Measurements from ENCODE around the gene IPO11.
"Not testable (repeated sequence)": the region's sequence is repeated elsewhere in the genome, so short reads cannot be mapped to it uniquely, and the experiment has no call there.

IPO11 gene

DNA sequence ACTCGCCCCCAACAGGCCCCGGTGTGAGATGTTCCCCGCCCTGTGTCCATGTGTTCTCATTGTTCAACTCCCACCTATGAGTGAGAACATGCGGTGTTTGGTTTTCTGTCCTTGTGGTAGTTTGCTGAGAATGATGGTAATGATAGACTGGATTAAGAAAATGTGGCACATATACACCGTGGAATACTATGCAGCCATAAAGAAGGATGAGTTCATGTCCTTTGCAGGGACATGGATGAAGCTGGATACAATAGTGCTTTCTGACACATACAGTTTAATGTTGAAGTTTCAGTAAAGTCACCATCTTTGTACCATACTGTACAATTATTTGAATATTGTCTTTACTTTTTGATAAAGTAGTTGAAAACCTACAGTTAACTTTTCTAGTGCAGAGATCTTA is 96.2 kb downstream of the IPO11 start:
- in situ Hi-C loops (cut with MboI; ENCODE audit: low sequenced_read_pairs), result not testable (repeated sequence)

DNA sequence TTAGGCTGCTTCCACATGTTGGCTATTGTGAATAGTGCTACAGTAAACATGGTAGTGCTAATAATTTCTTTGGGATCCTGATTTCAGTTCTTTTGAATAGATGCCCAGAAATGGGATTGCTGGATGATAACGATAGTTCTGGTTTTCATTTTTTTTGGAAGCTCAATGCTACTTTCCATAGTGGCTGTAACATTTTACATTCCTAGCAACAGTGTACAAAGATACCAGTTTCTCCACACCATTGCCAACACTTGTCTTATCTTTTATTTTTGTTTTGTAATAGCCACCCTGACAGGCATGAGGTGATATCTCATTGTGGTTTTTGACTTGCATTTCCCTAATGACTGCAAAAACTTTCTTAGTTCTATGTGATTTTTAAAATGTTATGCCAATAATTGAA is 97.2 kb downstream of the IPO11 start:
- in situ Hi-C loops (cut with MboI; ENCODE audit: low sequenced_read_pairs), result no loop called here

DNA sequence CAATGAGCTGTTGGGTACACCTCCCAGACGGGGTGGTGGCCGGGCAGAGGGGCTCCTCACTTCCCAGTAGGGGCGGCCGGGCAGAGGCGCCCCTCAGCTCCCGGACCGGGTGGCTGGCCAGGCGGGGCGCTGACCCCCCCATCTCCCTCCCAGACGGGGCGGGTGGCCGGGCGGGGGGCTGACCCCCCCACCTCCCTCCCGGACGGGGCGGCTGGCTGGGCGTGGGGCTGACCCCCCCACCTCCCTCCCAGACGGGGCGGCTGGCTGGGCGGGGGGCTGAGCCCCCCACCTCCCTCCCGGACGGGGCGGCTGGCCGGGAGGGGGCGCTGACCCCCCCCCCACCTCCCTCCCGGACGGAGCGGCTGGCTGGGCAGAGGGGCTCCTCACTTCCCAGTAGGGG is 100.5 kb downstream of the IPO11 start:
- in situ Hi-C loops (cut with MboI; ENCODE audit: low sequenced_read_pairs), result not testable (repeated sequence)

DNA sequence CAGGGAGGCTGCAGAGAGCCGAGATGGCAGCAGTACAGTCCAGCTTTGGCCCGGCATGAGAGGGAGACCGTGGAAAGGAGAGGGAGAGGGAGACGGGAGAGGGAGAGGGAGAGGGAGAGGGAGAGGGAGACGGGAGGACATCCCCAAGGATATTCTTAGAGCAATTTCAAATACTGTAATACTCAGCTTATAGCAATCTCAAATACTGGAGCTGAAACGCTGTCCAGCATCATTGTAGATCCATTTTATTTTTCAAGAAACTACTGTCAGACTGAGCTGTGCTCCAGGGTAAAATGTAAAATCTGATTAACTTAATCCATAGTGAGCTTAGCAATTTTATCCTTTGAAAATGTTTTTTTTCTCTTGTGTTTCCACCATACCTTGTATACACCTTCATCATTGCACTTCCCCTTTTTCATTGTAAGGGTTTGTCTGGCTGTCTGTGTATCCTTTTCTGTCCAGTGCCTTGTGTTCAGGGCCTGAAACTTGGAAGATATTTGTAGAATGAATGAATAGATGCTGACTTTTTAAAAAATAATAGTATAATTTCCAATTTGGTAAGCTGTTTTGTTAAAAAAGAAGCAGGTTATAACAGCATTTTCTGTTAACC is 102.1 kb downstream of the IPO11 start:
- in situ Hi-C loops (cut with MboI; ENCODE audit: low sequenced_read_pairs), result no loop called here

DNA sequence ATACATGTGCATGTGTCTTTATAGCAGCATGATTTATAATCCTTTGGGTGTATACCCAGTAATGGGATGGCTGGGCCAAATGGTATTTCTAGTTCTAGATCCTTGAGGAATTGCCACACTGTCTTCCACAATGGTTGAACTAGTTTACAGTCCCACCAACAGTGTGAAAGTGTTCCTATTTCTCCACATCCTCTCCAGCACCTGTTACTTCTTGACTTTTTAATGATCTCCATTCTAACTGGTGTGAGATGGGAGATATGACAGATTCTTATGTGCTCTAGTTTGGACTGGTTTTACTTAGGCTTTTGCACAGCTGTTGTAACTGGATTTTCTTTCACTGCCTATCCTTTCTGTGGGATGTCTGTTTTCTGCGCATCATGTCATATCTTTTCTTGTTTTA is 108.2 kb downstream of the IPO11 start:
- in situ Hi-C loops (cut with MboI; ENCODE audit: low sequenced_read_pairs), result not testable (repeated sequence)

DNA sequence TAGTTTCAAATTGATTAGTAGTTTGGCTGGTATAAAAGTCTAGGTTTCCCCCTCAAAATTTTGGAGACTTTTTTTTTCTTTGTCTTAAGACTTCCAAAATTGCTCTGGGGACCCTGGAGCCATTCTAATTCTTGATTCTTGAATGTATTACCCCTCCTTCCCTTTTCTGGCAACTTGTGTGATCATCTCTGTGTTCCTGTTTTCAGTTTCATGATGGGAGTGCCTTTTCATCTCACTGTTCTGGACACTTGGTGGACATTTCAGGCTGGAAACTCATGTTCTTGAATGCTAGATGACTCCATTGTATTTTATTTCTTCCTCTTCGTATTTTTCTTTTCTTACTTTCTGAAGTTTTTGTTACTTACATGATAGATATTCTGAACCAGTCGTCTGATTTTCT is 108.8 kb downstream of the IPO11 start:
- in situ Hi-C loops (cut with MboI; ENCODE audit: low sequenced_read_pairs), result no loop called here

DNA sequence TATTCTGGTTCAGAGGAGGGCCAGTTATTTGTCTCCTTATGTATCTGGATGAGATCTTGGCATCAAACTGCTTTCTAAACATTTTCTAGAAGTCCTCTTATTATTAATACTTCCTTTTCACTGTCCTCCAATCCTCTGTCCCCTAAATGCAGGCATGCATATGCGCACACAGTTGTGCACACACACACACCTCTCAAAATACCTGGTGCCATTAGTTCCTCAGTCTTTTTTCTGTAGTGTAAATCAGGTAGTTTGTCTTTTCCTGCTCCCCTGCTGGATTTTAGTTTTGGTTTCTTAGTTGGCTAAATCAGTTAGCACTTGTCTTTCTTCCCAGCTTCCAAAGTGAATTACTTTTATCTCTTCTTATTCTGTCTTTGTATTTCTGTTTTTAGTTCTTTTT is 110.2 kb downstream of the IPO11 start:
- in situ Hi-C loops (cut with MboI; ENCODE audit: low sequenced_read_pairs), result no loop called here

DNA sequence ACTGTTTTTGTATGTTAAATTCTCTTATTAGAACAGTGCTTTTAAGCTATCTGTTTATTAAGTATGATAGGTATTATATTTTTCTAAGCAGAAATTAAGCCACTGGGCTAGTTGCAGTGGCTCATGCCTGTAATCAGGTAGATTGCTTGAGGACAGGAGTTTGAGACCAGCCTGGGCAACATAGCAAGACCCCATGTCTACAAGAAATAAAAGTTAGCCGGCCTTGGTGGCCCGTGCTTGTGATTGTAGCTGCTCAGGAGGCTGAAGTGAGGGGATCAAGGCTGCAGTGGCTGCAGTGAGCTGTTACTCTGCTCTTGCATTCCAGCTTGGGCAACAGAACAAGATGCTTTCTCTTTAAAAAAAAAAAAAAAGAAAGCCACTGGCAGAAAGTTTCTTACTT is 121.0 kb downstream of the IPO11 start:
- in situ Hi-C loops (cut with MboI; ENCODE audit: low sequenced_read_pairs), result no loop called here

DNA sequence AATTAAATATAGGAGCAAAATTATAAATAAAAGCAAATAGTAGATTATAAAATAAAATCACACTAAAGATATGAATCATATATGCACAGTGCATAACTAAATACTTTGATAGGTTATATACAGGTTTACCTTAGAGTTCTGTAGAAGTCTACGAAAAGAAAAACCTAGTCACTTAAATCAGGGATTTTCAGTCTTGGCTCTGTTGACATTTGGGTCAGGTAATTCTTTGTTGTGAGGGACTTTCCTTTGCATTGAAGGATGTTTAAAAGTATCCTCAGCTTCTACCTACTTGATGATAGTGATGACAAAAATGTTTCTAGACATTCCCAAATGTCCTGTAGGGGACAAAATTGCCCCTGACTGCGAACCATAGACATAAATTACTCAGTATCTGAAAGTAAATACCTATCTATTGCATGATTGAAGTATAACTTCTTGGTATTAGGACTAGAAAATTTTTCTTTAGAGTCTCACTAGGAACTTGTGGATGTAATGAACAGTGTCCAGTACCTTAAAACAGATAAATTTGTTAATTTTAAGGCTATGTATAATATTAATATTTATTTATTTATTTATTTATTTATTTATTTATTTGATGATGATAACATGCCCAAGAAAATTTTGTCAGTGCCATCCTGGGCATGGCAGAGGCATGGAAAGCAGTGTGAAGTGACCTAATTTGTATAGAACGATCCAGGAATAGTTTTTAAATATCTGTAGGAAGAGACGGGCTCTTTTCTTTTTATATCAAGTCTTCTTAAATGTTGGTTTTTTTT is 122.1 kb downstream of the IPO11 start:
- in situ Hi-C loops (cut with MboI; ENCODE audit: low sequenced_read_pairs), result no loop called here

DNA sequence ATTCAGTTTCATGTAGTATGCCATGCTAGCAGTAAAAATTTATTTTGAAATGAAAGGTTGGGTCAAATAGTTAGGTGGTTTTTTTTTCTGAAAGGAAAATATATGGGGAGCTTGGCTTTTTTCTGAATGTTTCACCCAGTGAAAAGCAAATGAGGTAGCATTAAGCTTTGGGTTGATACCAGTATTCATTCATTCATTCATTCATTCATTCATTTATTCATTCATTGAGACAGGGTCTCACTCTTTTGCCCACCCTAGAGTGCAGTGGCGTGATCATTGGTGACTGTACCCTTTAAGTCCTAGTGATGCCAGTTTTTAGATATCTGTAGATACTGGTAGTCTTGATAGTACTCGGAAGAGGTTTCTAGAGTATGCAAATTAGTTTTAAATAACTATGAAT is 123.7 kb downstream of the IPO11 start:
- in situ Hi-C loops (cut with MboI; ENCODE audit: low sequenced_read_pairs), result no loop called here

DNA sequence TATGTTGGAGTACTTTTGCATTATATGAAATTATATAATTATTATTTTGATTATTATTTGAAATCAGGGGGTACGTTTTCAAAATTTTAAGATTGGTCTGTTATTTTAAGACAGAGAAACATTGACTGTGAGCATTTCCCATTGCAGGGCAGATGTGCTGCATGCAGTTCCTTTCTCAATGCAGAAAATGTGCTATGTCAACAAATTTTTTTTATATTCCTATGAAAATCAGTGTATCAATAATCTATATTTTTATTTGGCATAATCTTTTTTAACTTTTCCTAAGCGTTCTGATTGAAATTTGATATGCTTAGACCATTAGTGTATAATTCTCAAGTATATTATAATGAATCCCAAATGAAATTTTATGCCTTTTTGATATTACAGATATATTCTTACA is 124.2 kb downstream of the IPO11 start:
- in situ Hi-C loops (cut with MboI; ENCODE audit: low sequenced_read_pairs), result no loop called here

DNA sequence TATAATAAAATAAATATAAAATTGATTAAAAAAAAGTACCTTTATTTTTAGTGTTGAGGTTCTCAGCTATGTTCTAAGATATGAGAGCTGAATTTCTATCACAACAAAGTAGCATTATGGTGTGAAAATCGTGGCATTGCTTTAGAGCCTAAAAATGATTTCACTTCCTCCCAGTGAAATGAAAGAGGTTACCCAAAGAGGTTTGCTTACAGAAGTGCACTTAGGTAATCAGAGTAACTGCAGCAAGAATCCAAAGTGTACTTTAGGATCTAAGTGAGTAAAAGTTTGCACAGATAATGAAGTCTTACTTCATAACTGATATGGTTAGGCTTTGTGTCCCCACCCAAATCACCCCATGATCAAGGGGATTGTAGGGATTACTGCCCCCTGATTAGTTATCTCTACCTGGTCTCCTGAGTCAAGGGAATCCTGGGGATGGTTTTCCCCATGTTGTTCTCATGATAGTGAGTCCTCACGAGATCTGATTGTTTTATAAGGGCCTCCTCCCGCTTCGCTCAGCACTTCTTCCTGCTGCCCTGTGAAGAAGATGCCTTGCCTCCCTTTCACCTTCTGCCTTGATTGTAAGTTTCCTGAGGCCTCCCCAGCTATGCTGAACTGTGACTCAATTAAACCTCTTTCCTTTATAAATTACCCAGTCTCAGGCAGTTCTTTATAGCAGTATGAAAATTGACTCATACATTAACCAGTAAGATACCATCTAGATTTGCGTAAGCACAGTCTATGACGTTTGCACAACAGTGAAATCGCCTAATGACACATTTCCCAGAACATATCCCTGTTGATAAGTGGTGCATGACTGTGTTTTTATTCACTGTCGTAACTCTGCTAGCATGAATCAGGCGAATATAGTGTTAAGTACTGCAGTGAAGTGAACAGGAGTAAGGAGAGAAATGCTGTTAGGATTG is 125.7 kb downstream of the IPO11 start:
- in situ Hi-C loops (cut with MboI; ENCODE audit: low sequenced_read_pairs), result no loop called here

DNA sequence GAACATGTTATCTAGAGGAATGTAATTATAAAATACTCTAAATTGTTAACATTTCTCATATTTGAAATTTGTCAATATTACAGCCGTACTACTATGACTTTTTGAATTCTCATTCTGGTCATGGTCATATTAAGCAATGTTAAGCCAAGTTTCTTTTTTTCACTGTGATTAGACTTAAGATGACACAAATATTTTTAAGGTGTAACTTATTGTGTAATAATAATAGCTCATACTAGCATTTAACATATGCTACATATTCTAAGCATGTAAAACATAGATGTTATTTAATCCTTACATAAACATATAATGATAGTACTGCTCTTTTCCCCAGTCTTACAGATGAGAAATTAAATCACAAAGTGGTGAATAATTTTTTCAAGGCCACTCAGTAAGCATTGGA is 130.2 kb downstream of the IPO11 start:
- in situ Hi-C loops (cut with MboI; ENCODE audit: low sequenced_read_pairs), result no loop called here

DNA sequence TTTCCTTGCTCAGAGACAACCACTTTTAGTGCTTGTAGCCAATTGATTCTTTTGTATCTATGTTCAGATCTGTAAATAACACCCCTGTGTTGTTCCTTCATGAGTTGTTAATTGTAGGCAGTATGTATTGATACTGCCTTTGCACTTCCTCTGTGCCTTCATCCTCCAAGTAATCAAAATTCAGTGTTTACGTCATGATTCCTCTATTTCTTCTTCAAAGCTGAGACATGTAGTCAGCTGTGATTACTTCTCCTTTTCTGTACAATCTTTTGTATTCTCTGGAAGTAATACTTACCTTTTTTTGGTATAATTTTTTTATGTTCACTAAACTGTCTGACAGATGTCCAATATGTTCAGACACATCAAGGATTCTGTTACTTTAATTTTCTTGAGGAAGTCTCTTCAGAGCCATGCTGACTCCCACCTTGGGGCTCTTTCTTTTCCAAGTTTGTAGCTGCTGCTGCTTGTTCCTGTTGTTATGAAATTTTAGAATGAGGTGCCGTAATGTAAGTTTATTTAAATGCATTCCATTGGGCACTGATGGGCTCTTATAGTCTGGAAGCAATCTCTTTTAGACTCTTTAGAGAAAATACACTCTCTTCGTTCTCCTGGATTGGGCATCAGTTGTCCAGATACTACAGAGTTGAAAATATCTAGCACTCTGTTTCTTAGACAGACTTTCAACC is 135.5 kb downstream of the IPO11 start:
- in situ Hi-C loops (cut with MboI; ENCODE audit: low sequenced_read_pairs), result no loop called here

DNA sequence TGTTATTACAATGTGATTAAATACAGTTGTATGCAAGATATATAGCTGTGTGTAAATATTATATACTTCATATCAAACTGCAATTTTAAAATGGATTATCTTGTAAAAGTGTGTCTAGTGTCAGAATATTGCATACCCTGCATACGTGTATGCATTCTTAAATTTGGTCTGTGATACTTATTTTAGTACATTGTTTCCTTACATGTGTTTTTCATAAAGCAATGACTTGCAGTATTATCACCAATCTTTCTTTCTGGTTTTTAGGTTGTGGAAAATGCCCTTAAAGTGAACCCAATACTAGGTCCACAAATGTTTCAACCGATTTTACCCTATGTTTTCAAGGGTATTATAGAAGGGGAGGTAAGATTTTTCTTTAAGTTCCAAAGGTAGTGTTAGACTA is 137.5 kb downstream of the IPO11 start:
- in situ Hi-C loops (cut with MboI; ENCODE audit: low sequenced_read_pairs), result no loop called here

DNA sequence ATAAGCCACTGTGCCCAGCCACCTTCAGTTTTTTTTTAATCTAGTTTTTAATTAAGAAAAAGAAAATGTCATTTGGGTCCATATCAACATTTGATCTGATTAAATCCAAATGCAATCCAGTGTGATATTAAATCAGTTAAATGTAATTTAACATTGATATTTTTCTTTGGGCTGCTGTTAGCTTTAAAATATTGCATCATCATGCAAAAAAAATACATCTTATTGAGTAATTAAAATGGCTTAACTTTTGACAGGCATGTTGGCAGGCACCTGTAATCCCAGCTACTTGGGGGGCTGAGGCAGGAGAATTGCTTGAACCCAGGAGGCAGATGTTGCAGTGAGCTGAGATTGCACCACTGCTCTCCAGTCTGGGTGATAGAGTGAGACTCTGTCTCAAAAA is 143.4 kb downstream of the IPO11 start:
- in situ Hi-C loops (cut with MboI; ENCODE audit: low sequenced_read_pairs), result no loop called here

DNA sequence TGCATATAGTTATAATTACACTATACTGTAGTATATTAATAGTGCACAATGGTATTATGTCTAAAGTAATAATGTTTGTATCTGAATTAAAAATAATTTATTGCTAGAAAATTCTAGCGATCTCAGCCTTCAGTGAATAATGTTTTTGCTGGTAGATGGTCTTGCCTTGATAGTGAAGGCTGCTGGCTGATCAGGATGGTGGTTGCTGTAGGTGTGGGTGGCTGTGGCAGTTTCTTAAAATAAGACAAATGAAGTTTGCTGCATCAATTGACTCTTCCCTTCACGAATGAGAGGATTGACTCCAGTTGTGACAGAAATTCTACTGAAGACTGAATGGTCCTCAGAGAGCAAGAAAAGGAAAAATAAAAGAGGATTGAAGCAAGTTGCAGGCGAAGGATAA is 146.4 kb downstream of the IPO11 start:
- in situ Hi-C loops (cut with MboI; ENCODE audit: low sequenced_read_pairs), result no loop called here

DNA sequence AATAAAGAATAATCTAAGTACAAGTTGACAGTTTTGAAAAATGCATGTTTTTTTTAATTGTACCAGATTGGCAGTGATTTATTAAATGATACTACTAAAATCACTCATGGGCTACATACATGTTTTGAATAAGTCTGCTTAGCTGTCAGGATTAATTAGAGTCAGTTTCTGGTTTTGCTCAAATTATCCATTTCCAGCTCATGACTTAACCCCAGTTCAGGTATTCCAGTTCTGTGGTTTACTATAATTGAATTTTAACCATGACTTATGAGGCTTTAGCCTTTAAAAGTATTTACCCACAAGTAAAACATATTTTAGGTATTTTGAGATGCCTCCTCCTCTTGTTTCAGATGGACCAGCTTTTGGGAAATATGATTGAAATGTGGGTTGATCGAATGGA is 148.2 kb downstream of the IPO11 start:
- in situ Hi-C loops (cut with MboI; ENCODE audit: low sequenced_read_pairs), result no loop called here

DNA sequence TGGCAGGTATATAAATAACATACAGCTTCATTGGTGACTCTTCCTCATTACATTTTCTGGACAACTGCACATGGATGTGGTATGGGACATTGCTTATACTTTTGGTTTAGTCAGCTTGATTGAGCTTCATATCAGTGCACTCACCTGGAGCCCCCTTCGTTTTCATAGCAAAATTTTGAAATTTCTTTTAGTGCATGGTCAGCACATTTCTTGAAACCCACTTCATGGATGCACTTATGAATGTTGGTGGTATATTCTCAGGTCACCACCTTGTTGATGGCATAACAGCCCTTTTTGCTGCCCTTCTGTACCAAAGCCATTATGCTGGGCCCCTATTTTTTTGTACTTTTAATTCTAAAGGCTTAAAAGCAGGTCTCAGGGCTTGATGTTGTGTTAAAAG is 149.3 kb downstream of the IPO11 start:
- in situ Hi-C loops (cut with MboI; ENCODE audit: low sequenced_read_pairs), result no loop called here

DNA sequence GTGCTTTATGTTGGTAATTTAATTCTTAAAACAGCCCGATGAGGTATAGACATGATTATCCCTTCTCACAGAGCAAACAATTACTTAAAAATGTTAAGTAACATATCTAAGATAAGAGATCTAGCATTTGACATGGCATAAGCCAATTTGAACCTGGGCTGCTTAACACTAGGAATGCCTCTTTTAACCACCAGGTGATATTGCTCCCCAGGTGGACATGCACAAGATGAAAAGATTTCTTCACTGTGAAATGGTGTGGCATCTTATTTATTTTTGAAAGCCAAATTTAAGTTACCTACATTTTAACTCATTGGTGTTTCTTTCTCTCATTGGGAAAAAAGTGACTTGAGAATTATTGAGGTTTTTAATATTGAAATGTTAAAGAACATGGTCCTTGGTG is 150.3 kb downstream of the IPO11 start:
- in situ Hi-C loops (cut with MboI; ENCODE audit: low sequenced_read_pairs), result no loop called here

DNA sequence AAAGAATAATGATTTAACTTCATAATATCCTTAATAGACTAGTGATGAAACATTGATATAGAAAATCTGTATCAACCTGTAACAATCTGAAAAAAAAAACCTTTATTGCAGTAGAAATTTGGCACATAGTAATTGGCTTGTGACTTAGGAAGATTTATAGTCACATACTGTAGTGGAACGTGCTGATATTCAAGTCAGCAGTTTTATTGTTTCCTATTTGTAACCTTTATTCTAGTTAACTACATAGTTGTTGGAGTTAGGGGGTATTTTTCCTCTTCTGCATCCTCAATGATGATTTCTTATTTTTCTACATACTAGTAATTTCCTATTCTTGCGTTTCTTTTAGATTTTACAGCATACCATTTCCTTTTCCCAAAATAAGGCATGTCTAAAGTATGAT is 151.5 kb downstream of the IPO11 start:
- in situ Hi-C loops (cut with MboI; ENCODE audit: low sequenced_read_pairs), result no loop called here
